Calu3 (cell line): ENCODE results near the gene ZNF232. TPM values are rescaled to one million over a fixed set of nuclear protein-coding genes. Genes with fewer than 3 reads are reported as not detected.
A peak's percentile ranks its signal among the peaks of the same experiment; 100 is the strongest.
"Not testable (repeated sequence)": the region's sequence is repeated elsewhere in the genome, so short reads cannot be mapped to it uniquely, and the experiment has no call there.

Source experiments
- BruUV-seq: library from RNA; stranded (reverse); fragments of 400-500 nt; replicated peaks from 2 replicates; lab custom pipeline; 2021; lab: Mats Ljungman, UMichigan
- CTCF ChIA-PET: fragments of 300-600 bp; sonication (Branson Sonifier 250); formaldehyde crosslinking; loops from one replicate; lab custom pipeline; 2022; ENCODE audit warnings: antibody characterized with exemption; lab: Charles Lee
- DNase-seq: peaks from one replicate; pipeline ENCODE4 v3.0.0; 2022
- H3K27ac Mint-ChIP-seq: one replicate; pipeline ENCODE4 v1.8.0; 2022; ENCODE audit warnings: mixed read lengths; ENCODE audit not compliant: unreplicated experiment
- H3K27me3 Mint-ChIP-seq: one replicate; pipeline ENCODE4 v1.8.0; 2022; ENCODE audit warnings: mixed read lengths; ENCODE audit not compliant: unreplicated experiment
- H3K36me3 Mint-ChIP-seq: one replicate; pipeline ENCODE4 v1.8.0; 2022; ENCODE audit warnings: mild to moderate bottlenecking, moderate library complexity, mixed read lengths; ENCODE audit not compliant: insufficient read depth, unreplicated experiment
- H3K4me1 Mint-ChIP-seq: one replicate; pipeline ENCODE4 v1.8.0; 2022; ENCODE audit warnings: mild to moderate bottlenecking, low read depth, mixed read lengths; ENCODE audit not compliant: unreplicated experiment
- H3K4me3 Mint-ChIP-seq: one replicate; pipeline ENCODE4 v1.8.0; 2022; ENCODE audit warnings: mild to moderate bottlenecking, low read depth, moderate library complexity, mixed read lengths; ENCODE audit not compliant: unreplicated experiment
- H3K9me3 Mint-ChIP-seq: one replicate; pipeline ENCODE4 v1.8.0; 2022; ENCODE audit warnings: low read depth, mixed read lengths; ENCODE audit not compliant: unreplicated experiment
- CTCF ChIP-seq: fragments of 200-600 bp; IDR thresholded peaks from one replicate; pipeline ENCODE4 v1.8.0; 2022; ENCODE audit warnings: antibody characterized with exemption; ENCODE audit not compliant: unreplicated experiment
- intact Hi-C: fragments of 100-400 bp; cut with micrococcal nuclease; formaldehyde crosslinking; loops from one replicate; pipeline ENCODE4 v1.10.0; 2022; ENCODE audit not compliant: unreplicated experiment
- total RNA-seq: library from RNA; stranded (reverse); gene quantifications from 2 replicates; pipeline ENCODE4 v1.2.3, GENCODE V29; 2022

ZNF232 gene
- total RNA-seq, 1 experiment from 2014 or later = 8.4 TPM

- Mint-ChIP-seq H3K4me1 (no peaks in the 10 kb centered on the region), H3K4me3 (no peak overlapping the region), H3K27me3 (peaks cover 65% of the 10 kb centered on the region), H3K27ac (no peak overlapping the region), H3K9me3 (no peaks in the 10 kb centered on the region), H3K36me3 (peaks cover 5% of the 10 kb centered on the region)
- CTCF ChIA-PET = no interaction called here
- intact Hi-C loops = no loop called here
- no peak for TF ChIP-seq CTCF
- DNase-seq = no peak
- BruUV-seq = no TSS peak
Observed at GRCh38 chr17:5123343-5124124, 11.9 kb upstream of the ZNF232 start.

- intact Hi-C loops = no loop called here
- Mint-ChIP-seq H3K27ac (no peak overlapping the region), H3K36me3 (peaks cover 5% of the 10 kb centered on the region), H3K4me1 (no peaks in the 10 kb centered on the region), H3K27me3 (peaks cover 71% of the 10 kb centered on the region), H3K9me3 (no peaks in the 10 kb centered on the region), H3K4me3 (peak overlapping the region; percentile 65)
- BruUV-seq = no TSS peak
- TF ChIP-seq CTCF = no peak
- CTCF ChIA-PET = no interaction called here
- DNase-seq = no peak
Observed at GRCh38 chr17:5122586-5123342, 11.1 kb upstream of the ZNF232 start.

GRCh38 chr17:5122056-5122455 lies 10.4 kb upstream of the ZNF232 start:
- DNase-seq, BruUV-seq, CTCF ChIA-PET, H3K36me3 Mint-ChIP-seq, H3K4me1 Mint-ChIP-seq, intact Hi-C loops, H3K9me3 Mint-ChIP-seq, H3K4me3 Mint-ChIP-seq, H3K27ac Mint-ChIP-seq: not testable (repeated sequence)
- peaks cover 71% of the 10 kb centered on the region for H3K27me3 Mint-ChIP-seq

- no peak for TF ChIP-seq CTCF
- peaks cover 5% of the 10 kb centered on the region for H3K36me3 Mint-ChIP-seq
- CTCF ChIA-PET = no interaction called here
- H3K27ac Mint-ChIP-seq = no peak overlapping the region
- H3K9me3 Mint-ChIP-seq = no peaks in the 10 kb centered on the region
- peaks cover 70% of the 10 kb centered on the region for H3K27me3 Mint-ChIP-seq
- intact Hi-C loops = no loop called here
- H3K4me3 Mint-ChIP-seq = no peak overlapping the region
- DNase-seq = no peak
- BruUV-seq = no TSS peak
- no peaks in the 10 kb centered on the region for H3K4me1 Mint-ChIP-seq
Observed at GRCh38 chr17:5121186-5121841, 9.6 kb upstream of the ZNF232 start.

- CTCF ChIA-PET, H3K9me3 Mint-ChIP-seq, H3K4me3 Mint-ChIP-seq, H3K27ac Mint-ChIP-seq, BruUV-seq, H3K36me3 Mint-ChIP-seq, intact Hi-C loops, DNase-seq, H3K4me1 Mint-ChIP-seq: not testable (repeated sequence)
- peaks cover 70% of the 10 kb centered on the region for H3K27me3 Mint-ChIP-seq
Observed at GRCh38 chr17:5120436-5121185, 8.9 kb upstream of the ZNF232 start.
